Adrenal gland (tissue), 5 donors: Measurements from ENCODE around the gene C9.

ENCODE experiments used
- POLR2A ChIP-seq, 2 donors: fragments of 450-650 bp; IDR thresholded peaks; one replicate each; pipeline ENCODE4 v1.6.1; 2017; ENCODE audit warnings: antibody characterized with exemption in 2 of 2, mild to moderate bottlenecking in 2 of 2, moderate library complexity in 1 of 2
- TF ChIP-seq, protein P1 (sequence below), 6 experiments: fragments of 450-650 bp in 4 of 6; fragments of 200-600 bp in 2 of 6; sonication (generic) in 1 of 6; IDR thresholded peaks; 1 replicate in 5 of 6; 2 replicates in 1 of 6; pipeline versions ENCODE4 v1.5.1 to v1.8.0; 2016 to 2021; ENCODE audit warnings: antibody characterized with exemption in 6 of 6, mild to moderate bottlenecking in 2 of 6, moderate library complexity in 1 of 6
- donor health status: DM: no; HTN: no; CAD: no.

DNA sequence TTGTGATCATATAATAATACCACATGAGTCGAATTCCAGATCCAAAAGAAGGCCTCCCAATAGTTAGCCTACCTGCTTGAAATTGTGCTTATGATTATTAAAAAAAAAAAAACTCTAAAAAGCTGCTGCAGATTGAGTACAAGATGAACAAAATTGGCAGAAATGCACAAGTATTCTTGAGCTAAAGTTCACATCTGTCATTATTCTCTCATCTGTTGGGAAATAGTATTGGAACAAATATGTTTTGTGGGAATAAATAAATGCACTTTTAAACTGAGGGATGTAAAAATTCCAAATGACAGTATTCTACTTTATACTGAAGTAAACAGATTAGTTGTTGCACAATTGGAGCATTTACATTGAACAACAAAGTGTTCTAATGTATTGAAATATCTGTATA, 44.7 kb upstream of the C9 start:
- TF ChIP-seq POLR2A (IDR thresholded peaks at IDR 0.05) = no peak
- TF ChIP-seq, protein P1, sequence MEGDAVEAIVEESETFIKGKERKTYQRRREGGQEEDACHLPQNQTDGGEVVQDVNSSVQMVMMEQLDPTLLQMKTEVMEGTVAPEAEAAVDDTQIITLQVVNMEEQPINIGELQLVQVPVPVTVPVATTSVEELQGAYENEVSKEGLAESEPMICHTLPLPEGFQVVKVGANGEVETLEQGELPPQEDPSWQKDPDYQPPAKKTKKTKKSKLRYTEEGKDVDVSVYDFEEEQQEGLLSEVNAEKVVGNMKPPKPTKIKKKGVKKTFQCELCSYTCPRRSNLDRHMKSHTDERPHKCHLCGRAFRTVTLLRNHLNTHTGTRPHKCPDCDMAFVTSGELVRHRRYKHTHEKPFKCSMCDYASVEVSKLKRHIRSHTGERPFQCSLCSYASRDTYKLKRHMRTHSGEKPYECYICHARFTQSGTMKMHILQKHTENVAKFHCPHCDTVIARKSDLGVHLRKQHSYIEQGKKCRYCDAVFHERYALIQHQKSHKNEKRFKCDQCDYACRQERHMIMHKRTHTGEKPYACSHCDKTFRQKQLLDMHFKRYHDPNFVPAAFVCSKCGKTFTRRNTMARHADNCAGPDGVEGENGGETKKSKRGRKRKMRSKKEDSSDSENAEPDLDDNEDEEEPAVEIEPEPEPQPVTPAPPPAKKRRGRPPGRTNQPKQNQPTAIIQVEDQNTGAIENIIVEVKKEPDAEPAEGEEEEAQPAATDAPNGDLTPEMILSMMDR (IDR thresholded peaks at IDR 0.05) = no peak
